DND-41 (cell line): ENCODE results near the gene SPATS2.

Source experiments
- ATAC-seq: fragments of 200-7000 bp; cut with Tn5 transposase; 3 replicates; pipeline ENCODE4 v1.9.1; 2021; ENCODE audit warnings: low read depth; ENCODE audit not compliant: insufficient read depth
- DNase-seq: peaks from one replicate; pipeline ENCODE4 v3.0.0-alpha.2; 2020
- H2AFZ ChIP-seq: 2 replicates; pipeline ENCODE4 v1.6.0; 2012; ENCODE audit warnings: low read depth, low read length
- H3K27ac ChIP-seq: 2 replicates; pipeline ENCODE4 v1.5.1; 2012; ENCODE audit warnings: low read length, inconsistent platforms
- H3K27me3 ChIP-seq: fragments of 200-600 bp; sonication (generic); 2 replicates; pipeline ENCODE4 v1.6.0; 2012; ENCODE audit warnings: low read length, mild to moderate bottlenecking, inconsistent platforms; ENCODE audit not compliant: insufficient read depth, poor library complexity
- H3K36me3 ChIP-seq: 2 replicates; pipeline ENCODE4 v1.5.1; 2012; ENCODE audit warnings: low read length, inconsistent platforms; ENCODE audit not compliant: insufficient read depth
- H3K4me1 ChIP-seq: 2 replicates; pipeline ENCODE4 v1.5.1; 2012; ENCODE audit warnings: mild to moderate bottlenecking, low read length; ENCODE audit not compliant: insufficient read depth
- H3K4me2 ChIP-seq: 2 replicates; pipeline ENCODE4 v1.6.0; 2012; ENCODE audit warnings: mild to moderate bottlenecking, moderate library complexity, low read length, inconsistent platforms; ENCODE audit not compliant: insufficient read depth
- H3K4me3 ChIP-seq, 2 experiments: fragments of 200-600 bp in 1 of 2; shearing (Covaris generic) in 1 of 2; 2 replicates each; pipeline ENCODE4 v1.5.1; 2012 to 2016; ENCODE audit warnings: inconsistent platforms in 2 of 2, low read length in 2 of 2, mild to moderate bottlenecking in 2 of 2, low read depth in 1 of 2, moderate library complexity in 1 of 2
- H3K79me2 ChIP-seq: 2 replicates; pipeline ENCODE4 v1.6.0; 2012; ENCODE audit warnings: low read length, inconsistent platforms; ENCODE audit not compliant: insufficient read depth
- H3K9ac ChIP-seq: 2 replicates; pipeline ENCODE4 v1.6.0; 2012; ENCODE audit warnings: low read depth, mild to moderate bottlenecking, inconsistent platforms, low read length, moderate library complexity
- H3K9me3 ChIP-seq: 2 replicates; pipeline ENCODE4 v1.5.1; 2012; ENCODE audit warnings: low read length, moderate library complexity, mild to moderate bottlenecking, inconsistent platforms; ENCODE audit not compliant: insufficient read depth, severe bottlenecking
- H4K20me1 ChIP-seq: 2 replicates; pipeline ENCODE4 v1.6.0; 2012; ENCODE audit warnings: low read length; ENCODE audit not compliant: insufficient read depth
- CTCF ChIP-seq: IDR thresholded peaks from 2 replicates; pipeline ENCODE4 v1.5.1; 2012; ENCODE audit warnings: borderline replicate concordance, low read length, moderate library complexity, mild to moderate bottlenecking; ENCODE audit not compliant: poor library complexity, severe bottlenecking; ENCODE audit errors: extremely low read depth
- EZH2 ChIP-seq: IDR thresholded peaks from 3 replicates; pipeline ENCODE4 v1.6.1; 2012; ENCODE audit warnings: borderline replicate concordance, low read depth, mild to moderate bottlenecking, moderate library complexity, low read length, inconsistent platforms; ENCODE audit not compliant: severe bottlenecking

The SPATS2 gene

GRCh38 chr12:49336645-49337584 lies 30.3 kb upstream of the SPATS2 start, which contains the start of gene C1QL4:
Gene C1QL4, minus strand, starts transcription at chr12:49337188. Its CDS starts 711 bp downstream, at chr12:49336477.
- H3K27me3 ChIP-seq = no peaks in the 10 kb centered on the region
- no peaks in the 10 kb centered on the region for H3K9me3 ChIP-seq
- no peaks in the 10 kb centered on the region for H4K20me1 ChIP-seq
- peak within 1 kb of the TSS; percentile 36; the same call in 1 of the 2 replicates for H3K9ac ChIP-seq
- TF ChIP-seq EZH2 (no peak), CTCF (peak; percentile 89)
- H3K4me2 ChIP-seq = peak within 1 kb of the TSS; percentile 83
- H2AFZ ChIP-seq = peak within 1 kb of the TSS; percentile 83
- peak; percentile 91 for DNase-seq
- peak within 1 kb of the TSS; percentile 1 to 50; a peak in 3 of 4 replicates for H3K4me3 ChIP-seq
- peak; percentile 93 for ATAC-seq
- peak within 1 kb of the TSS; percentile 30; the same call in 1 of the 2 replicates for H3K27ac ChIP-seq
- H3K79me2 ChIP-seq = no peaks in the 10 kb centered on the region
- no peaks in the 10 kb centered on the region for H3K36me3 ChIP-seq
- peaks cover 13% of the 10 kb centered on the region for H3K4me1 ChIP-seq

DNA sequence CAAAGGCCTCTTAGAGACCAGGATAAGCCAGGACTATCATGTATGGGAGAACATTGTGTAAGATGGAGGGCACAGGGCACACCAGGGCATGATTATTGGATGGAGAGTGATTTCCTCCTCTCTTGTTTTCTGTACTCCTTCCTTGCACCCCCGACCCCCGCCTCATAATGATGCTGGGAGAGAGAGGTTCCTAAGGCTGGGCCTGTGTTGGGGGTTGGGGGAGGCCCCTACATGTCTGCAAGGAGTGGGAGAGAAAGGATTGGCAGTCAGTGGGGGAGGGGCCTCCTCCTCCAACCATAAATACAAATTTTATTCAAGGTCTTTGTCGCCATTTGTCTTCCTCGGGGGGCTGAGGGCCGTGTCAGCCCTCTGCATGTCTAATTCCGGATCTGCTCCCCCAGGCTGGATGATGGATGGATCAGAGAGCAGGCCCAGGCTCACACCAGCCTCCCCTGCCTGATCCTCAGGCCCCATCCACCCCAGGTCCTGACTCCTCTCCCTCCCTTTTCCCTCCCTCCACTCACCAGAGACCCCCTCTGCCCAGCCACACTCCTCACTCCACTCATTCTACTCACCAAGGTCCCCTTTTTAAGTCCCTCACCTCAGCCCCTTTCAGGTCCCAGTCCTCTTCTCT lies 28.3 kb upstream of the SPATS2 start:
- Histone ChIP-seq H3K9ac (no peak overlapping the region), H3K27ac (no peak overlapping the region), H3K27me3 (no peaks in the 10 kb centered on the region), H3K4me1 (peaks cover 13% of the 10 kb centered on the region), H3K4me3 (no peak overlapping the region), H3K36me3 (no peaks in the 10 kb centered on the region), H3K79me2 (no peaks in the 10 kb centered on the region), H3K9me3 (no peaks in the 10 kb centered on the region), H4K20me1 (no peaks in the 10 kb centered on the region), H3K4me2 (no peak overlapping the region), H2AFZ (no peak overlapping the region)
- DNase-seq (no peak), ATAC-seq (no peak)
- TF ChIP-seq EZH2 = no peak
- no peak for TF ChIP-seq CTCF

- Histone ChIP-seq H3K27me3 (no peaks in the 10 kb centered on the region), H3K4me2 (no peak overlapping the region), H2AFZ (no peak overlapping the region), H3K9ac (no peak overlapping the region), H4K20me1 (no peaks in the 10 kb centered on the region), H3K9me3 (no peaks in the 10 kb centered on the region), H3K79me2 (no peaks in the 10 kb centered on the region), H3K36me3 (no peaks in the 10 kb centered on the region), H3K4me1 (peaks cover 13% of the 10 kb centered on the region), H3K4me3 (no peak overlapping the region), H3K27ac (no peak overlapping the region)
- TF ChIP-seq CTCF = no peak
- TF ChIP-seq EZH2 = no peak
- no peak for DNase-seq
- no peak for ATAC-seq
Measured at GRCh38 chr12:49339464-49339861, 27.8 kb upstream of the SPATS2 start.
